Endothelial cell of umbilical vein (primary cell): ENCODE measurements around the gene RPRML. TPM values are rescaled to one million over a fixed set of nuclear protein-coding genes. Genes with fewer than 3 reads are reported as not detected.

ENCODE experiments used
- BruUV-seq: library from RNA; stranded (reverse); fragments of 400-500 nt; replicated peaks from 2 replicates; lab custom pipeline; 2021; lab: Mats Ljungman, UMichigan
- CTCF ChIA-PET: fragments of 300-600, 350-600 bp; sonication (Branson Sonifier 250); formaldehyde crosslinking; loops from one replicate; lab custom pipeline; 2021; ENCODE audit warnings: antibody characterized with exemption, inconsistent platforms; lab: Charles Lee
- POLR2A ChIA-PET: fragments of 300-600, 350-600 bp; sonication (Branson Sonifier 250); formaldehyde crosslinking; loops from one replicate; lab custom pipeline; 2021; ENCODE audit warnings: antibody characterized with exemption, inconsistent platforms; lab: Charles Lee
- DNase-seq: peaks from one replicate; pipeline ENCODE4 v3.0.0-alpha.2; 2011; ENCODE audit warnings: low read depth, low spot score
- FAIRE-seq: peaks from 2 replicates; lab custom pipeline; 2011; peaks lifted over from hg19 to GRCh38; lab: Jason Lieb, UNC
- H2AFZ ChIP-seq: 2 replicates; pipeline ENCODE4 v1.6.0; 2012; ENCODE audit warnings: low read depth, low read length, control low read depth, inconsistent platforms
- H3K27ac ChIP-seq: 2 replicates; pipeline ENCODE4 v1.5.1; 2011; ENCODE audit warnings: low read depth, mild to moderate bottlenecking, control low read depth, low read length, moderate library complexity; ENCODE audit not compliant: insufficient read depth
- H3K27me3 ChIP-seq, 2 experiments: 2 replicates each; pipeline versions ENCODE4 v1.6.0 to v1.6.1; 2011; ENCODE audit warnings: low read length in 2 of 2, mixed read lengths in 1 of 2; ENCODE audit not compliant: control insufficient read depth in 2 of 2, insufficient read depth in 2 of 2
- H3K36me3 ChIP-seq, 2 experiments: 2 replicates in 1 of 2; 3 replicates in 1 of 2; pipeline ENCODE4 v1.5.1; 2011; ENCODE audit warnings: low read length in 2 of 2, mild to moderate bottlenecking in 1 of 2, moderate library complexity in 1 of 2; ENCODE audit not compliant: control insufficient read depth in 2 of 2, insufficient read depth in 2 of 2; ENCODE audit errors: extremely low read depth in 1 of 2
- H3K4me1 ChIP-seq: 3 replicates; pipeline ENCODE4 v1.5.1; 2011; ENCODE audit warnings: mild to moderate bottlenecking, low read length; ENCODE audit not compliant: control insufficient read depth, insufficient read depth; ENCODE audit errors: extremely low read depth
- H3K4me2 ChIP-seq: 2 replicates; pipeline ENCODE4 v1.6.1; 2011; ENCODE audit warnings: low read length, control low read depth, mixed read lengths; ENCODE audit not compliant: insufficient read depth
- H3K4me3 ChIP-seq, 3 experiments: fragments of 200-600 bp in 1 of 3; sonication (generic), shearing (Covaris generic) in 1 of 3; replicated peaks in 1 of 3; 2 replicates each; pipeline ENCODE4 v1.5.1; 2011 to 2016; ENCODE audit warnings: control low read depth in 3 of 3, low read length in 3 of 3, mild to moderate bottlenecking in 2 of 3, inconsistent platforms in 1 of 3, low read depth in 1 of 3, moderate library complexity in 1 of 3; ENCODE audit not compliant: insufficient read depth in 1 of 3
- H3K79me2 ChIP-seq: 2 replicates; pipeline ENCODE4 v1.6.0; 2012; ENCODE audit warnings: low read length, inconsistent platforms; ENCODE audit not compliant: control insufficient read depth, insufficient read depth
- H3K9ac ChIP-seq: replicated peaks from 2 replicates; pipeline ENCODE3; 2011; ENCODE audit warnings: low read length, control low read depth; ENCODE audit not compliant: insufficient read depth; ENCODE audit errors: extremely low read depth
- H3K9me1 ChIP-seq: replicated peaks from 3 replicates; pipeline ENCODE4 v1.6.0; 2011; ENCODE audit warnings: mild to moderate bottlenecking, low read length; ENCODE audit not compliant: control insufficient read depth, insufficient read depth; ENCODE audit errors: extremely low read depth
- H3K9me3 ChIP-seq: replicated peaks from 2 replicates; pipeline ENCODE4 v1.5.1; 2012; ENCODE audit warnings: low read length, inconsistent platforms; ENCODE audit not compliant: control insufficient read depth, insufficient read depth
- H4K20me1 ChIP-seq: replicated peaks from 2 replicates; pipeline ENCODE3; 2011; ENCODE audit warnings: mild to moderate bottlenecking, low read length; ENCODE audit not compliant: control insufficient read depth, insufficient read depth; ENCODE audit errors: extremely low read depth
- EZH2 ChIP-seq: IDR thresholded peaks from 2 replicates; pipeline ENCODE4 v1.6.1; 2012; ENCODE audit warnings: borderline replicate concordance, low read depth, mild to moderate bottlenecking, moderate library complexity, low read length, inconsistent platforms; ENCODE audit not compliant: severe bottlenecking
- FOS ChIP-seq: IDR thresholded peaks from 2 replicates; pipeline ENCODE4 v1.6.1; 2011; ENCODE audit warnings: mild to moderate bottlenecking, low read length, moderate library complexity, borderline replicate concordance; ENCODE audit not compliant: insufficient read depth
- GATA2 ChIP-seq: IDR thresholded peaks from 2 replicates; pipeline ENCODE4 v1.7.0; 2011; ENCODE audit warnings: low read depth, mild to moderate bottlenecking, moderate library complexity, mixed read lengths, low read length; ENCODE audit not compliant: insufficient read length, insufficient read depth
- JUN ChIP-seq: IDR thresholded peaks from 2 replicates; pipeline ENCODE4 v1.6.1; 2011; ENCODE audit warnings: borderline replicate concordance, low read depth; ENCODE audit not compliant: insufficient read length, insufficient read depth
- MYC ChIP-seq: IDR thresholded peaks from one replicate; pipeline ENCODE4 v1.6.1; 2011; ENCODE audit warnings: mild to moderate bottlenecking, low read depth, low read length
- POLR2A ChIP-seq: IDR thresholded peaks from 2 replicates; pipeline ENCODE4 v1.6.1; 2012; ENCODE audit warnings: low read depth, mild to moderate bottlenecking, control low read depth, low read length
- POLR2AphosphoS5 ChIP-seq: IDR thresholded peaks from 2 replicates; pipeline ENCODE4 v1.6.1; 2012; ENCODE audit warnings: low read depth, mild to moderate bottlenecking, control low read depth, low read length, moderate library complexity; ENCODE audit not compliant: insufficient read depth
- dilution Hi-C: fragments of 300-500 bp; cut with MboI; formaldehyde crosslinking; loops from one replicate; pipeline ENCODE4 v1.15.0; 2019; ENCODE audit warnings: low sequenced_read_pairs; ENCODE audit not compliant: extremely low pct_ligation_motif_present
- intact Hi-C: fragments of 100-400 bp; cut with micrococcal nuclease; formaldehyde crosslinking; loops from one replicate; pipeline ENCODE4 v1.10.0; 2022
- polyA plus RNA-seq, 4 experiments: library from polyadenylated mRNA; depleted of rRNA in 3 of 4; stranded (reverse) in 3 of 4; unstranded in 1 of 4; fragments of >200 nt; gene quantifications; 2 replicates each; pipeline versions ENCODE4 v1.2.1 to v1.2.3, GENCODE V29; 2011 to 2012; ENCODE audit warnings: missing spikeins in 1 of 4
- total RNA-seq: library from RNA; stranded (reverse); gene quantifications from 2 replicates; pipeline ENCODE4 v1.2.3, GENCODE V29; 2021
- TF ChIP-seq, protein P1 (sequence below): IDR thresholded peaks from 2 replicates; pipeline ENCODE4 v1.6.1; 2011; ENCODE audit not compliant: insufficient read depth, insufficient read length
- TF ChIP-seq, protein P2 (sequence below), 2 donors: IDR thresholded peaks; 1 replicate in 1 of 2; 2 replicates in 1 of 2; pipeline ENCODE4 v1.5.1; 2011; ENCODE audit warnings: low read length in 2 of 2, mild to moderate bottlenecking in 2 of 2, moderate library complexity in 2 of 2, control low read depth in 1 of 2, inconsistent platforms in 1 of 2, low read depth in 1 of 2; ENCODE audit not compliant: insufficient read depth in 1 of 2; ENCODE audit errors: extremely low read depth in 1 of 2

RPRML gene
- total and polyA plus RNA-seq, 2 donors (not counting 3 experiments of a cell fraction or from before 2014, with no cell fraction given), result 0.08 TPM; not detected in 1

DNA sequence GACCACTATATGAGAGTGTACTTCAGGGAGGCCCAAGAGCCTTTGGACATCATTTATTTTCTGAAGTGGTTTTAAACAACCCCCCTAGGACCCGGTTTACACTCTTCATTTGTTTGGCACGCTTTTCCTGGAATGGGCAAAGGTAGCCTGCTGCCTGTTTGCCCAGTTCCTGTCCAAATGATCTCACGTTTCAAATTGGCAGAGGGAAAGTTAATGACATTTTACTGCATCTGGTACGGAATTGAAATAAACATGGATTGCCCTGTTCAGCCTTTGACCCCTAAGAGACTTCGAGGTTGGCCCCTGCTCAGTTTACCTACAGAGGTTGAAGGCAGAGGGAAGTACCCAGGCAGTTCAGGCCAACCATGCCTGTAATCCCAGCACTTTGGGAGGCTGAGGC is 5.8 kb upstream of the RPRML start:
- intact Hi-C loops, result no loop called here
- Histone ChIP-seq H4K20me1 (no peaks in the 10 kb centered on the region), H3K9me1 (no peaks in the 10 kb centered on the region), H3K9me3 (no peaks in the 10 kb centered on the region), H3K79me2 (no peaks in the 10 kb centered on the region), H3K4me2 (no peak overlapping the region), H2AFZ (no peak overlapping the region), H3K36me3 (no peaks in the 10 kb centered on the region), H3K27ac (no peak overlapping the region), H3K4me3 (no peak overlapping the region), H3K4me1 (no peaks in the 10 kb centered on the region), H3K9ac (no peak overlapping the region), H3K27me3 (peaks cover 15 to 20% of the 10 kb centered on the region in 2 experiments)
- TF ChIP-seq, protein P1, sequence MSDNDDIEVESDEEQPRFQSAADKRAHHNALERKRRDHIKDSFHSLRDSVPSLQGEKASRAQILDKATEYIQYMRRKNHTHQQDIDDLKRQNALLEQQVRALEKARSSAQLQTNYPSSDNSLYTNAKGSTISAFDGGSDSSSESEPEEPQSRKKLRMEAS, result no peak
- TF ChIP-seq GATA2 (no peak), MYC (no peak), FOS (no peak), EZH2 (no peak), JUN (no peak), POLR2A (no peak), POLR2AphosphoS5 (no peak)
- TF ChIP-seq, protein P2, sequence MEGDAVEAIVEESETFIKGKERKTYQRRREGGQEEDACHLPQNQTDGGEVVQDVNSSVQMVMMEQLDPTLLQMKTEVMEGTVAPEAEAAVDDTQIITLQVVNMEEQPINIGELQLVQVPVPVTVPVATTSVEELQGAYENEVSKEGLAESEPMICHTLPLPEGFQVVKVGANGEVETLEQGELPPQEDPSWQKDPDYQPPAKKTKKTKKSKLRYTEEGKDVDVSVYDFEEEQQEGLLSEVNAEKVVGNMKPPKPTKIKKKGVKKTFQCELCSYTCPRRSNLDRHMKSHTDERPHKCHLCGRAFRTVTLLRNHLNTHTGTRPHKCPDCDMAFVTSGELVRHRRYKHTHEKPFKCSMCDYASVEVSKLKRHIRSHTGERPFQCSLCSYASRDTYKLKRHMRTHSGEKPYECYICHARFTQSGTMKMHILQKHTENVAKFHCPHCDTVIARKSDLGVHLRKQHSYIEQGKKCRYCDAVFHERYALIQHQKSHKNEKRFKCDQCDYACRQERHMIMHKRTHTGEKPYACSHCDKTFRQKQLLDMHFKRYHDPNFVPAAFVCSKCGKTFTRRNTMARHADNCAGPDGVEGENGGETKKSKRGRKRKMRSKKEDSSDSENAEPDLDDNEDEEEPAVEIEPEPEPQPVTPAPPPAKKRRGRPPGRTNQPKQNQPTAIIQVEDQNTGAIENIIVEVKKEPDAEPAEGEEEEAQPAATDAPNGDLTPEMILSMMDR (IDR thresholded peaks at IDR 0.05; ENCODE audit: extremely low read depth in 1 of 2, insufficient read depth in 1 of 2, low read depth in 1 of 2, low read length in 2 of 2), result no peak
- BruUV-seq, result no TSS peak
- POLR2A ChIA-PET, result no interaction called here
- dilution Hi-C loops, result no loop called here
- CTCF ChIA-PET, result interaction anchor here (0.8 kb wide), 1 partner anchor 42 kb away, joined by 3 read pairs; no protein-coding TSS in a partner anchor
- DNase-seq, result peak; percentile 80
- FAIRE-seq, result no peak
